Right renal cortex interstitium (tissue), 3 donors: ENCODE results near the gene GCH1. TPM values are rescaled to one million over a fixed set of nuclear protein-coding genes. Genes with fewer than 3 reads are reported as not detected.
"Not testable (repeated sequence)": the region's sequence is repeated elsewhere in the genome, so short reads cannot be mapped to it uniquely, and the experiment has no call there.

ENCODE experiments used
- DNase-seq, 3 donors: peaks; one replicate each; pipeline ENCODE4 v3.0.0-alpha.2; 2013; ENCODE audit warnings: low read depth in 3 of 3, low spot score in 2 of 3
- polyA plus RNA-seq, 3 donors: library from polyadenylated mRNA; unstranded; fragments of 120-200 nt; gene quantifications; one replicate each; pipeline ENCODE4 v1.2.1, GENCODE V29; 2013; ENCODE audit not compliant: insufficient read length in 3 of 3

Gene GCH1, protein sequence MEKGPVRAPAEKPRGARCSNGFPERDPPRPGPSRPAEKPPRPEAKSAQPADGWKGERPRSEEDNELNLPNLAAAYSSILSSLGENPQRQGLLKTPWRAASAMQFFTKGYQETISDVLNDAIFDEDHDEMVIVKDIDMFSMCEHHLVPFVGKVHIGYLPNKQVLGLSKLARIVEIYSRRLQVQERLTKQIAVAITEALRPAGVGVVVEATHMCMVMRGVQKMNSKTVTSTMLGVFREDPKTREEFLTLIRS
- 10 to 100 TPM in 1 of 3 donors, 1 to 10 TPM in 2; 8.4 to 10.7 (median 9.3) TPM for polyA plus RNA-seq

DNA sequence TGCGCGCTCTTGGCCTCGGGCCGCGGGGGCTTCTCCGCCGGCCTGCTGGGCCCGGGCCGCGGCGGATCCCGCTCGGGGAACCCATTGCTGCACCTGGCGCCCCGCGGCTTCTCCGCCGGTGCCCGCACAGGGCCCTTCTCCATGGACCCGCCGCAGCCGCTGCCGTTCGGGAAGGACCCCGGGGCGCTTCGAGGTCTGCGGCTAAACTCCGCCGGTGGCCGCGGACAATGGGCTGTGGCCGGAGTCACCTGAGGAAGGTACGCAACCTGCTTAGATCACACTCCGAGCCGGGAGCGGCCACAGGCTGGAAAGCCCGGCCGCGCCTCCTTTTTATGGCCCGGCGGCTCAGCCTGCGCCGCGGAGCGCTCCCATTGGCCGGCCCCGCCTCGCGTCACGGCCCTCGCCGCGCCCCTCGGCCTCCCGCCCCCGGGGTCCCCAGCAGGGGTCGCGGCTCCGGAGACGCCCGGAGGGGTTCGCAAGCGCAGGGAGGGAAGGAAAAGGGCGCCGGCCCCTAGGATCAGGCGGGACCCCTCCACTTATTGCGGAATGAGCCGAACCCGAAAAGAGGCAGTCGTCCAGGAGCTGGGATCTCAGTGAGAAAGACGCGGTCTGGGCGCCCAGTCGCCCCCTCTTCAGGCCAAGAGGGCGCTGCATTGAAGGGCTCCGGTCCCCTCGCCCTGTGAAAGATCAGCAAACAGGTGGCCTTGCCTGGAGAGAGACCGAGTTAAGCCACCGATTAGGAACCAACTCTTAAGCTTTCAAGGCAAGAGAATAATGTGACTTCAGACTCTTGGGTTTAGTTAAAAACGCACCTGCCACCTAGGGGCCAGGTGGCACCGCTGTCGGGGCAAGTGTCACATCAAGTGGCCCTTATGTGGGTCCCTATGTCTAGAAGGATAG, at the start of gene GCH1:
TSS of gene GCH1 (minus strand) at position 306 of the 900 bp plus-strand sequence. CDS start at position 143, 163 bp downstream.
- no peak for DNase-seq

DNA sequence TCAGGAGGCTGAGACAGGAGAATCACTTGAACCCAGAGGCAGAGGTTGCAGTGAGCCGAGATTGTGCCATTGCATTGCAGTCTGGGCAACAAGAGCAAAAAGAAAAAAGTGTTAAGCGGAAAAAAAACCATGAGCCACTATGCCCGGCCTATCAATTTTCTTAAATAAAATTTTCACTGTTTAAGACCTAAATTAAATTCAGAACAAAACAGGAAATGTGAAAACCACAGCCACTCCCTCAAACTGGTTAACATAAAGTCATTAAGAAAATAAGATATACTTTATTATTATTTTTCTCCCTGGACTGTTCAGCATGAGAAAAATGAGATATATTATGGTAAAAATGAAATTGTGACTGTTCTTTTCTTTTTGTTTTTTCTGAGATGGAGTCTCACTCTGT, 44.6 kb upstream of the GCH1 start:
- DNase-seq: no peak

DNA sequence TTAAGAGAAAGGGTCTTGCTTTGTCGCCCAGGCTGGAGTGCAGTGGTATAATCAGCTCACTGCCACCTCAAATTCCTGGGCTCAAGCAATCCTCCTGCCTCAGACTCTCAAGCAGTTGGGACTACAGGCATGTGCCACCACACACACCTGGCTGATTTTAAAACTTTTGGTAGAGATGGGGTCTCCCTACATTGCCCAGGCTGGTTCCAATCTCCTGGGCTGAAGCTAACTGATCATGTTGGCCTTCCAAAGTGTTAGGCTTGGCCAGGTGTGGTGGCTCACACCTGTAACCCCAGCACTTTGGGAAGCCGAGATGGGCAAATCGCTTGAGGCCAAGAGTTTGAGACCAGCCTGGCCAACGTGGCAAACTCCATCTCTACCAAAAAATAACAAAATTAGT, 43.9 kb upstream of the GCH1 start:
- DNase-seq: no peak

DNA sequence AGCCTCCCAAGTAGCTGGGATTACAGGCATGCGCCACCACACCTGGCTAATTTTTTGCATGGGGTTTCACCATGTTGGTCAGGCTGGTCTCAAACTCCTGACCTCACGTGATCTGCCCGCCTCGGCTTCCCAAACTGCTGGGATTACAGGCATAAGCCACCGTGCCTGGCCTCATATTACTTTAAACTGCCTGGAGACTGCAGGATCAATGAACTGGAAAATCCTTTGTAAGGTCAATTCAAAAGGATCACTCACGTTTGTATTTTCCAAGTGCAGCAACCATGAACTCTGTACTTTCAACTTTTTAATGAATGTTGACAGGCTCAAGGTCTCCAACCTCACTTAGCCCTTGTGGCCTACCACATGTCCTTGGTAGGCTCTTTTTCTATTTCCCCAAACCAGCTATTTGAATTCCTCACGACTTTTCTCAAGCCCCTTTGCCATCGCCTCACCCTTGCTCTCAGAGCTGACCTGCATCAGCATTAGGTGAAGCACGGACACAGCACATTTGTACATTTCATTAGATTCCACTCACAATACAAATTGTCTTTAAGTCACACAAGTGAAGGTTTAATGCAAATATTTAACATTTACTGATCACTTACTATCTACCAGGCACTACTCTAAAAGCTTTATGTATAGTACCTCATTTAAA, 42.2 kb upstream of the GCH1 start:
- DNase-seq: no peak

DNA sequence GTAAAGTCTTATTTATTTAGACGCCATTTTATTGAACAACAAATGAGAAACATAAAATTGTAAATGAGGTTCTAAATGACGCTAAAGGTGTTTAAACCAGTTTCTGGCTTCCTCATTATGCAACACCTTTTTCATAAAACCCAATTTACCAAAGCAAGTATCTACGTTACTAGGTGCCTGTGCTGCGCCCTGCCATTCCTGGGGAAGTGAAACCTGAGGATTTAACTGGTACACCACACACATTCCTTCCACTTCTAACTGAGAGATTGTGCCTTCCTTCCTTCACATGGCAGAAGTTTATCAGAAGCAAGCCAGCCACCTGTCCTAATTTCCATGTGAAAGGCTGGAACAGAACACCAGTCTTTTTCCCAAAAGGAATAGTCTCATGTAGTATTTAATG, 40.3 kb upstream of the GCH1 start:
- DNase-seq: no peak

DNA sequence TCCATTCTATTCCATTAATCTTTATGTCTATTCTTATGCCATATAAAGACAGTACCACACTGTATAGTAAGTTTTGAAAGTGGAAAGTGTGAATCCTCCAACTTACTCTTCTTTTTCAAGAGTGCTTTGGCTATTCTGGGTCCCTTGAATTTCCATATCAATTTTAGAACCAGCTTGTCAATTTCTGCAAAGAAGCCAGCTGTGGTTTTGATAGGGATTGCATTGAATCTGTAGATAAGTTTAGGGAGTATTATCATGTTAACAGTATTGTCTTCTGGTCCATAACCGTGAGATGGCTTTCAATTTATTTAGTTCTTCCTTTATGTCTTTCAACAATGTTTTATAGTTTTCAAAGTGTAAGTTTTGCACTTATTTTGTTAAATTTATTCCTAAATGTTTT, 34.2 kb upstream of the GCH1 start:
- DNase-seq: no peak

DNA sequence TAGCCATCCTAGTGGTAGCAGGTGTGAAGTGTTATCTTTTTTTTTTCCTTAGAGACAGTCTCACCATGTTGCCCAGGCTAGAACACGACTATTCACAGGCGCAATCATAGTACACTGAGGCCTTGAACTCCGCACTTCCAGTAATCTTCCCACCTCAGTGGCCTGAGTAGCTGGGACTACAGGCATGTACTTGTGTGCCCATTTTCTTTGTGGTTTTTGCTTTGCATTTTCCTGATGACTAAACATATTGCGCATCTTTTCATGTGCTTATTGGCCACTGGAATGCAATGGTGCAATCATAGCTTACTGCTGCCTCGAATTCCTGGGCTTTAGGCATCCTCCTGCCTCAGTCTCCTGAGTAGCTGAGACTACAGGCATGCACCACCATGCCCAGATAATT, 33.3 kb upstream of the GCH1 start:
- no peak for DNase-seq

DNA sequence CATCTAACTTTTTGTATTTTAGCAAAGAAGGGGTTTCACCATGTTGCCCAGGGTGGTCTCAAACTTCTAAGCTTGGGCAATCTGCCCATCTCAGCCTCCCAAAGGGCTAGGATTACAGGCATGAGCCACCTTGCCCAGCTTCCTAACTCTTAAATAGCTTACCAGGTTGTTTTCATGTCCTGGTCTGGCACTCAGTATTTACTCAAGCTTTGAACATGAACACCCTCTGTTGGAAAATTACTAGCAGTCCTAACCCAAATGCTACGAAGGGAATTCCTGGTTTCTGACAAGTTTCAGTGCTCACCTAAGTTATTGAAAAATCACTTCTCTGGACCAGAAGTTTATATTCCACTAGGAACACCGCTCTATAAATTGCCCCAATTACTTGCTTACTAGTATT, 32.5 kb upstream of the GCH1 start:
- DNase-seq: no peak

DNA sequence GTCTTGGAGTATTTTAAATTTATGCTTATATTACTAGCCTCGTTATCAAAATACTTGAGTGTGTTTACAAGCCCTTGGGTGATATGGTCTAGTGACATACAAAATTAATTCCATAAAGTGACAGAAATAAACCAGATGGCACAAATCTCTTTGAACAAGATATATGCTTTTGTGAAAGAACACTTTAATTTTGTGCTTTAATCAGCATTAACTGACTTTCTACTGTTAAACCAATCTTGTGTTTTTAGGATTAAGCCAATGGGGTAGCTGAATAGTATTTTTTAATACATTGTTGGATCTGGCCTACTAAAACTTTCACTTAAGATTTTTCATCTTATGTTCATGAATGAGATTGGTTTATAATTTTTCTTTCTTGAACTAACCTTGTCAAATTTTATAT, 30.4 kb upstream of the GCH1 start:
- DNase-seq: no peak

DNA sequence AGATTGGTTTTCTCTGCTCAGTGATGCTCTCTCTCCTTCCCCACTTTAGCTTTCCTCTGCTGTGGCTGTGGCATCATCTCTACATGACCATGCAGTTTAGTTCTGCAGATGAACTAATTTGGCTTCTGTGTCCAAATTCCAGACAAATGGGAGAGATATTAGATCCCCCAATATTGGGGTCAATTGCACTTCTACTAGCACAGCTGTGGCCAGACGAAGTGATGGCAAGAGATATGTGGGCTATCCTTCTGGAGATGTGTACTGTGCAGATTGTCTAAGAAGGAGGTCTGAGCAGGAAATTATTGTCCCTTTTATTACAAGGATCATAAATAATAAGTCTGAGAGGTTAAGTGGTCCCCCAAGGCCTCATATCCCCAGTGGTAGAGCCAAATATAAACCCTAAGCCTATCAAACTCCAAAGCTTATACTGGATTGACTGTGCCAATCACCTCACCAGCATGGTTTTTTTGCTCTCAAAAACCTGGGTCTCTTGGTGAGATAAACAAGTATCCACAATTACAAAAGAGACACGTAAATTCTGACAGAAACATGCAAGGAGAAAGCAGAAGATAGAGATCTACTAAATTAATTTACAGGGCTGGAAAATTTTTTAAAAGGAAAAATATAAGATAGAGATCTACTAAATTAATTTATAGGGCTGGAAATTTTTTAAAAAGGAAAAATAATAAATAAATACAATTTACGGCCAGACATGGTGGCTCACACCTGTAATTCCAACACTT, 29.1 kb upstream of the GCH1 start:
- DNase-seq: no peak

DNA sequence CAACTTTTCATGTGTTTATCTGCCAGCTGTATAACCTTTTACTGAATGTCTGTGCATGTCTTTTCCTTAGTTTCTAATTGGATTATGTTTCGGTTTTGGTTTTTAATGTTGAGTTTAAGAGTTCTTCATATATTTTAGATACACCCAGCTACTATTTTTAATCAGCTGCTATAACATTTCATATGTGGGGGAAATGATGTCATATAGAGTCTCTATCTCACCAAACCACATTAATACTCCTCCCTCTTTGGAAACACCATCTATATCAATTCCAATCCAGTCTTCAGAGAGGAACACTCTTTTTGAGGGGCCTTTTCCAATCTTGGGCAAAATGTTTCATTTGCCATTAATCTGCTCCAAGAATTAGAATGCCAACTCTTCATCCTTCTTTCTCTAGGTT, 28.5 kb upstream of the GCH1 start:
- DNase-seq: no peak

DNA sequence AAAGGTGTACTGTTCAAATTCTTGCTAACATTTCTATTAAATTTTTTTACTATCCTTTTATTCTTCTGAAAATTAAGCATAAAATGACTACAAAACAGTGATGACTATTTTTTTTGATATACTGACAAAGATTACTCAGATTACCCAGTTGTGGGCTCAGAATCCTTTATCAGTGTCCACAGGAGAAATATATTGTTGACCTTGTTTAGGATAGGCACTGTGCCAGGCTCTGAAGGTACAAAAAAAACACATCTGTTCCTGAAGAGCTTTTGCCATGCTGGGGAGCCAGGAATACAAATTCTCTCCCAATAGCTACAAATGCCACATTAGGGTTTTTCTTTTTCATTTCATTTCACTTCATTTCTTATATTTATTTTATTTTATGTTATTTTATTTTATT, 26.9 kb upstream of the GCH1 start:
- DNase-seq: no peak

DNA sequence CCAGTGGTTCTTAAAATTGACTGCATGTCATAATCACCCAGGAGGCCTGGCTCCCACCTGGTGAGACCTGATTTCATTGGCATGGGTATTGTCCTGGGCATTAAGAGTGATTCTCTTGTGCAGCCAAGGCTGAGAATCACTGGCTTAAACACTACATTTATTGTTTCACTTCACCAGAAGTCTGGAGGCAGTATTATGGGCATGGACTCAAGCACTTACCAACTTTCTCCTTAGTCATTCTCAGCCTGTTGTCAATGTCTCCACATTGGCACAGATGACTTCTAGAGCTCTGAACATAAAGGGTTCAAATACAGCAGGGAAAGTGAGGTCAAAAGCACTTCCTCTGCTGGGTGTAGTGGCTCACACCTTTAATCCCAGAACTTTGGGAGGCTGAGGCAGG, 25.6 kb upstream of the GCH1 start:
- DNase-seq: no peak

DNA sequence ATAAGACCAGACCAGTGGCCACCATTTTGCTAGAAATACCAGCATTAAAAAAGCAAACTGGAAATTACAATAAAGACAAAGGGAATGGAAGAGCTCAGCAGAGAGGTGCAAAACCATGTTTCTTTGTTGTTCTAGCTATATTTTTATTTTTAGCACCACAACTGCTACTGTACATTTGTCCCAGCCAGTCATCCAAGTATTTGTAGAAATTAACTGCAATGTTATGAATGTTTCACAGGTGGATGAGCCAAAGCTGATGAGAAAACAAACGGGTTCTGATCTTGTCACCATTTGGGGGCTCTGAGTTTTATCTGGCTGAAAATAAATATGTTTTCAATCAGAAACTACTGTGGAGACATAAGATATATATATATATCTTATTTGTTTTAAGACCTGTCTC, 24.9 kb upstream of the GCH1 start:
- no peak for DNase-seq

DNA sequence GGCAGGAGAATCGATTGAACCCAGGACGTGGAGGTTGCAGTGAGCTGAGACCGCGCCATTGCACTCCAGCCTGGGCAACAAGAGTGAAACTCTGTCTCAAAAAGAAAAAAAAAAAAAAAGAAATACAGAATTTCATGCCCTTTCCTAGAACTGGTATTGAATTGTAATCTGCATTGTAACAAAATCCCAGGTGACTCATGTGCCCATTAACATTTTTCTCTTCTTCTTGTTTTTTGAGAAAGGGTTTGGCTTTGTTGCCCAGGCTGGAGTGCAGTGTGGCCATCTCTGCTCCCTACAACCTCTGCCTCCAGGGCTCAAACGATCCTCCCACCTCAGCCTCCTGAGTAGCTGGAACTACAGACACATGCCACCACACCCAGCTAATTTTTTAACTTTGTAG, 23.9 kb upstream of the GCH1 start:
- not testable (repeated sequence) for DNase-seq

DNA sequence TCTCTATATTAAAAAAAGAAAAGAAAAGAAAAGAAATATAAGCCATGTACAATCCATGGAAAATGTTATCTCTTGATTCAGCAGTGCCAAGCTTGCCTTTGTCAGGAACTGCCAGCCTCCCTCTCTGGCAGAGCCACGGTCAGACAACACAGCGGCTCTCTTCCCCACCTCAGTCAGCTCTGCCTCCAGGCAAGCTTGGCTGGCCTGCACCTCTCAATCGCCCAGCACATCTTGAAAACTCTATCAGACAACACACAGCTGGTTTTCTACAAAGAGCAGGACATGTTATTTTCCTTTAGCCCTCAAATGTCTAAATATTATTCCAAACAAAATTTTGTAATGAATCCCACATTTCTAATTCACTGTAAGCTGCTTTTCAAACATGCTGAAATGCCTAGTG, 20.0 kb upstream of the GCH1 start:
- DNase-seq: no peak

DNA sequence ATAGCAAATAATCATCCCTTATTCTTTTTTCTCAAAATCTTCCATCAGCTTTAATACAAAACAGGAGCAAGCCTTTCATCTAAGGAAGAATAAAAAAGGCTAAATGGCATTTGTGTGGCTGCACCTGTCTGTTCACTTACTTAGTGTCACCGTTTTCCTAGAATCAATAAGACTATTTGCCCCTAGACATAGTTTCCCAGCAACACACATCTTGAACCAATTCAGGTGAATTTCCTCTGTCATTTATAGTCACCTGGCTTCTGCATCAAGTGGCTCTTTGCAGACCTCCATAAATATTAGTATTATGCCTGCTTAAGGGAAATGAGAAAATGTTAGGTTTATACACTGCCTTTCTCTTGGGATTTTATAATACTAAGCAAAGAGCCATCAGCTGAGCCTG, 17.4 kb upstream of the GCH1 start:
- no peak for DNase-seq

DNA sequence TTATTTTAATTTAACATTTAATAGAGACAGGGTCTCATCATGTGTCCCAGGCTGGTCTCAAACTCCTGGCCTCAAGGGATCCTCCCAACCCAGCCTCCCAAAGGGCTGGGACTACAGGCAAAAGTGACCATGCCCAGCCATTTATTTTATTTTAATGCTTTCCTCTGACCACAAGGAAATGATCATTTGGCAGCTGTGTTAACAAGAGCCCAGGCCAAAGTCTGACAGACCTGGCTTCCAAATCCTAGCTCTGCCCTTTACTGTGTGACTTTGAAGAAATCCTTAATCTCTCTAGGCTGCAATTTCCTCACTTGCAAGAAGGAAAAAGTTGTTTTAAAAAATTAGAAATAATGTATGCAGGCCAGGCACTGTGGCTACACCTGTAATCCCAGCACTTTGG, 16.7 kb upstream of the GCH1 start:
- no peak for DNase-seq

DNA sequence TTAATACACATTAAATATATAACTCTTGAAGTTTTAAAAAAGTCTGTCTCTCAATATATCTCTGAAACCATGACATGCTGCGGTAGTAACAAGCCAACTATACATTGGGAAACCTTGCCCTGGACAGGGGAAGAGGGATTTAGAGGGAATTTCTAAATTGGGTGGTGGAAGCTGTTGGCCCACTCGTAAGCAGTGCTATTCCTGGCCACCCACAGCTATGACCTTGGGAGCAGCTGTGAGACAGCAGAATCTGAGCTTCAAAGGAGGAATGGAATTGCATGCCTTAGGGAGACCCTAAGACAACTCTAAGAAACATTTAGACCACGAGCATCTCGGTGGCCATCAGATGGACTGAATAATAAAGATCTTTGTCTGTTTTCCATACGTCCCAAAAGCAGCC, 15.8 kb upstream of the GCH1 start:
- DNase-seq: no peak

DNA sequence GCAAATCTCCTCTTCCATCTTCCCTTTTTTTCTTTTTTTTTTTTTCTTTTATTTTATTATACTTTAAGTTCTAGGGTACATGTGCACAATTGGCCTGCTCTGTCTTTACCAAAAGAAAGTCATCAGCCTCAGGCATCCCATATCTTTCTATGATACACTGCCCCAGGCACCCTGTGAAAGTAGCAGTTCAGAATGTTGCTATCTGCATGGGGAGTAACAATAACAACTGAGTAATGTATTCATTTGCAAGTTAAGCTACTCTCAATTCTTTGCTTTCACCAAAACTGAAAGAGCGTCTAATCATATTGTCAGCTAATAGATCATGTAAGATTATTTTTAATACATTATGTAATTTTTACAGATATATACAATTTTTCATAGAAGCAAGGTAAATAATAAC, 13.5 kb upstream of the GCH1 start:
- DNase-seq: no peak
